Panc1 (cell line): ENCODE results near the gene GDI2.

ENCODE experiments used
- POLR2AphosphoS5 ChIP-seq: IDR thresholded peaks from 2 replicates; pipeline ENCODE4 v1.6.1; 2012; ENCODE audit warnings: mild to moderate bottlenecking, low read depth, low read length, moderate library complexity
- SIN3A ChIP-seq: IDR thresholded peaks from 2 replicates; pipeline ENCODE4 v1.6.1; 2012; ENCODE audit warnings: low read depth, mild to moderate bottlenecking, low read length, moderate library complexity, borderline replicate concordance; ENCODE audit not compliant: insufficient read depth
- TF ChIP-seq, protein P1 (sequence below), 2 experiments: IDR thresholded peaks; 2 replicates each; pipeline ENCODE4 v1.6.1; 2011 to 2012; ENCODE audit warnings: low read depth in 2 of 2, control low read depth in 1 of 2, low read length in 1 of 2, mild to moderate bottlenecking in 1 of 2, moderate library complexity in 1 of 2; ENCODE audit not compliant: insufficient read depth in 1 of 2
- TF ChIP-seq, protein P2 (sequence below): fragments of 450-650 bp; IDR thresholded peaks from 2 replicates; pipeline ENCODE4 v1.5.1; 2017; ENCODE audit warnings: mild to moderate bottlenecking

DNA sequence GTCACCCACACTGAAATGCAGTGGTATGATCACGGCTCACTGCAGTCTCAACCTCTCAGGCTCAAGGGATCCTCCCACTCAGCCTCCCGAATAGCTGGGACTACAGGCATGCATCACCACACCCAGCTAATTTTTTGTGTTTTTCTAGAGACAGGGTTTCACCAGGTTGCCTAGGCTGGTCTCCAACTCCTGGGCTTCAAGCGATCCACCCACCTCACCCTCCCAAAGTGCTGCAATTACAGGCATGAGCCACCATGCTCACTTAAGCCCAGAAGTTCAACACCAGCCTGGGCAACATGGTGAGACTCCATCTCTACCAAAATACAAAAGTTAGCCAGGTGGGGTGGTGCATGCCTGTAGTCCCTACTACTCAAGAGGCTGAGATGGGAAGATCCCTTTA, 33.5 kb downstream of the GDI2 start:
- TF ChIP-seq POLR2AphosphoS5: no peak
- TF ChIP-seq, protein P1, sequence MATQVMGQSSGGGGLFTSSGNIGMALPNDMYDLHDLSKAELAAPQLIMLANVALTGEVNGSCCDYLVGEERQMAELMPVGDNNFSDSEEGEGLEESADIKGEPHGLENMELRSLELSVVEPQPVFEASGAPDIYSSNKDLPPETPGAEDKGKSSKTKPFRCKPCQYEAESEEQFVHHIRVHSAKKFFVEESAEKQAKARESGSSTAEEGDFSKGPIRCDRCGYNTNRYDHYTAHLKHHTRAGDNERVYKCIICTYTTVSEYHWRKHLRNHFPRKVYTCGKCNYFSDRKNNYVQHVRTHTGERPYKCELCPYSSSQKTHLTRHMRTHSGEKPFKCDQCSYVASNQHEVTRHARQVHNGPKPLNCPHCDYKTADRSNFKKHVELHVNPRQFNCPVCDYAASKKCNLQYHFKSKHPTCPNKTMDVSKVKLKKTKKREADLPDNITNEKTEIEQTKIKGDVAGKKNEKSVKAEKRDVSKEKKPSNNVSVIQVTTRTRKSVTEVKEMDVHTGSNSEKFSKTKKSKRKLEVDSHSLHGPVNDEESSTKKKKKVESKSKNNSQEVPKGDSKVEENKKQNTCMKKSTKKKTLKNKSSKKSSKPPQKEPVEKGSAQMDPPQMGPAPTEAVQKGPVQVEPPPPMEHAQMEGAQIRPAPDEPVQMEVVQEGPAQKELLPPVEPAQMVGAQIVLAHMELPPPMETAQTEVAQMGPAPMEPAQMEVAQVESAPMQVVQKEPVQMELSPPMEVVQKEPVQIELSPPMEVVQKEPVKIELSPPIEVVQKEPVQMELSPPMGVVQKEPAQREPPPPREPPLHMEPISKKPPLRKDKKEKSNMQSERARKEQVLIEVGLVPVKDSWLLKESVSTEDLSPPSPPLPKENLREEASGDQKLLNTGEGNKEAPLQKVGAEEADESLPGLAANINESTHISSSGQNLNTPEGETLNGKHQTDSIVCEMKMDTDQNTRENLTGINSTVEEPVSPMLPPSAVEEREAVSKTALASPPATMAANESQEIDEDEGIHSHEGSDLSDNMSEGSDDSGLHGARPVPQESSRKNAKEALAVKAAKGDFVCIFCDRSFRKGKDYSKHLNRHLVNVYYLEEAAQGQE (IDR thresholded peaks at IDR 0.05; ENCODE audit: insufficient read depth in 1 of 2, low read depth in 2 of 2, low read length in 1 of 2): no peak
- TF ChIP-seq, protein P2, sequence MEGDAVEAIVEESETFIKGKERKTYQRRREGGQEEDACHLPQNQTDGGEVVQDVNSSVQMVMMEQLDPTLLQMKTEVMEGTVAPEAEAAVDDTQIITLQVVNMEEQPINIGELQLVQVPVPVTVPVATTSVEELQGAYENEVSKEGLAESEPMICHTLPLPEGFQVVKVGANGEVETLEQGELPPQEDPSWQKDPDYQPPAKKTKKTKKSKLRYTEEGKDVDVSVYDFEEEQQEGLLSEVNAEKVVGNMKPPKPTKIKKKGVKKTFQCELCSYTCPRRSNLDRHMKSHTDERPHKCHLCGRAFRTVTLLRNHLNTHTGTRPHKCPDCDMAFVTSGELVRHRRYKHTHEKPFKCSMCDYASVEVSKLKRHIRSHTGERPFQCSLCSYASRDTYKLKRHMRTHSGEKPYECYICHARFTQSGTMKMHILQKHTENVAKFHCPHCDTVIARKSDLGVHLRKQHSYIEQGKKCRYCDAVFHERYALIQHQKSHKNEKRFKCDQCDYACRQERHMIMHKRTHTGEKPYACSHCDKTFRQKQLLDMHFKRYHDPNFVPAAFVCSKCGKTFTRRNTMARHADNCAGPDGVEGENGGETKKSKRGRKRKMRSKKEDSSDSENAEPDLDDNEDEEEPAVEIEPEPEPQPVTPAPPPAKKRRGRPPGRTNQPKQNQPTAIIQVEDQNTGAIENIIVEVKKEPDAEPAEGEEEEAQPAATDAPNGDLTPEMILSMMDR: no peak
- TF ChIP-seq SIN3A: no peak
